Measurements from ENCODE around the gene TMEM185A.
"Not testable (repeated sequence)": the region's sequence is repeated elsewhere in the genome, so short reads cannot be mapped to it uniquely, and the experiment has no call there.

Gene TMEM185A

GRCh38 chrX:149551245-149551938 lies 80.2 kb downstream of the TMEM185A start:
- DNase-seq, result not testable (repeated sequence)
- peak; percentile 70 for ATAC-seq

- ATAC-seq, result peak; percentile 12
- DNase-seq, result not testable (repeated sequence)
These were observed 81.1 kb downstream of the TMEM185A start for GRCh38 chrX:149550454-149550853.

- DNase-seq, ATAC-seq: not testable (repeated sequence)
These were observed 81.9 kb downstream of the TMEM185A start, which contains the start of gene HSFX3 for GRCh38 chrX:149549701-149550100. Gene HSFX3 (minus strand): TSS chrX:149549924. CDS start chrX:149549852, 72 bp downstream.

- ATAC-seq, DNase-seq: not testable (repeated sequence)
These were observed 83.8 kb downstream of the TMEM185A start for GRCh38 chrX:149547782-149548181.

- DNase-seq, ATAC-seq: not testable (repeated sequence)
These were observed 84.6 kb downstream of the TMEM185A start for GRCh38 chrX:149546962-149547361.
